ENCODE measurements around the gene DEFB124.
"Not testable (repeated sequence)": the region's sequence is repeated elsewhere in the genome, so short reads cannot be mapped to it uniquely, and the experiment has no call there.

Gene DEFB124

DNA sequence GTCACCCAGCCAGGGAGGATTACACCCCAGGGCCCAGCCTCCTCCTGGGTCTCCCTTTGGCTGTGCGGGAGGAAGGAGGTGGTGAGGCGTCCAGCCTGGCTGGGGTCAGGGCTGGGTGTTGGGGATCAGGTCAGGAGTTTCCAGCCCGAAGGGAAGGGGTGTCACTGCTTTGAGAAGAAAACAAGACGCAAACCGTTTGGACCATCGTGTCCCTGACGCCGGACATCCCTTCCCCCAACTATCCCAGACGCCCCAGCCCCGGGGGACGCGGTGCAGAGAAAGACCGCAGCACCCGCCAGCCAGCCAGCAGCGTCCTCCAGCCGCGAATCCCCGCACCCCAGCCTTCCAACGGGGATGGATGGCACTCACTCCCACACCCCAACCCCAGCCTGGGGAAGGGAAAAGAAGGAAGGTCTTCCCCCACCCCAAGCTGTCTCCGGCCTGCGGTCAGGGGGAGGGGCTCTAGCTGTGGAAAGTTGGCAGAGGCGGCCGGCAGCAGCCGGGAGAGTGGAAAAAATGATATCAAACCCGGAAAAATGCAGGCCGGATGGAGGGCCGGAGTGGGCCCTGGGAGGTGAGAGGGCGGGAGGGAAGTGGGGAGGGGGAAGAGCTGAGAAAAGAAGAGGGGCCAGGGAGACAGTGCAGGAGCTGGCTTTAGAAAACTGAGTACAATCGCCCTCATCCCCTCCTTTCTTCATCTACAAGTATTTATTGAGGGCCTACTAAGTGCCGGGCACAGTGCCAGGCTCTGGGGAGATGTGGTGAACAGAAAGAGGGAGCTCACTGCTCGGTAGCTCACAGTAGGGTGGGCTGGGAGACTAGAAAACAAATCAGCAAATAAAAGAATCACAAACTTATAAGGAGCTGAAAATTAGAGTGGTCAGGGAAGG is 10.8 kb upstream of the DEFB124 start:
- no peak for DNase-seq

DNA sequence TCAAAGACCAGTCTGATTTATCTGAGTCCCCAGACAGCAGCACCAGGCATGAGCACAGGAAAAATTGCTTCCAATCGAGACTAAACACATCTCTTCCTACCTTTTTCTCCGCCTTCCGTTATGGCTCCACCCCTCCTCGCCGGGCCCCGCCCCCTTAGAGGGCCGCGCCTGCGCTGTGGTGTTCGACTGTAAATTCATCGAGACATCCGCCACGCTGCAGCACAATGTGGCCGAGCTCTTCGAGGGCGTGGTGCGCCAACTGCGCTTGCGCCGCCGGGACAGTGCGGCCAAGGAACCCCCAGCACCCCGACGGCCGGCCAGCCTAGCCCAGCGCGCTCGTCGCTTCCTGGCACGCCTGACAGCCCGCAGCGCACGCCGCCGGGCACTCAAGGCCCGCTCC is 9.1 kb upstream of the DEFB124 start:
- DNase-seq: no peak

DNA sequence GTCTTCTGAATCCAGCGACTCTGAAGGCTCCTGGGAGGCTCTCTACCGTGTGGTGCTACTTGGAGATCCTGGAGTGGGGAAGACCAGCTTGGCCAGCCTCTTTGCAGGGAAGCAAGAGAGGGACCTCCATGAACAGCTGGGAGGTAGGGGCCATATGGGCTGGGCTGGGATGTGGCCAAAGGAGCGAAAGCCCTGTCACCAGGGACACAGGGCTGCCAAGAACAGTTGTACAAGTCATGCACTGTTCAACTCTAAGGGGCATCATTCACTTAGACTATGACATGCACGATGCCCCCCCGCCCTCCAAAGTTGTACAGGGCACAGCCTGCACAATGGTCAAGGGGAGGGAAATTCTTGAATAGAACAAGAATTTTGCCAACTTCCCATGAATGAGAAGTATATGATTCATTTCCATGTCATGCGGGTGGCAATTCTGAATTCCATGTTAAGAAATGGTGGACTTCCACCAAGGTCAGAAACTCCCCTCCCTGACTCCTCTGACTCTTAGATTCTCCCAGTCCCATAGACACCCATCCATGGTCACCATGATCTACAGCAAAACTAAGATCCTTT is 1.8 kb upstream of the DEFB124 start:
- DNase-seq: no peak

DNA sequence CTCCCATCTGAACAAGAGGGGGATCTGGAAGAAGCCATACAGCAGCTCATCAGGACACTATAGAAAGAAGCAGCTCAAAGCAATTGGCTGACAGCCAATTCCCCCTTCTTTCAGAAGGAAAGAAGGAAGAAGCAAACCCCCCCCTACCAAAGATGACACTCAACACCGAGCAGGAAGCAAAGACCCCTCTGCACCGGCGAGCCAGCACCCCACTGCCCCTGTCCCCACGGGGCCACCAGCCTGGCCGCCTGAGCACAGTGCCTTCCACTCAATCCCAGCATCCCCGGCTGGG is 1.3 kb upstream of the DEFB124 start:
- no peak for DNase-seq

DNA sequence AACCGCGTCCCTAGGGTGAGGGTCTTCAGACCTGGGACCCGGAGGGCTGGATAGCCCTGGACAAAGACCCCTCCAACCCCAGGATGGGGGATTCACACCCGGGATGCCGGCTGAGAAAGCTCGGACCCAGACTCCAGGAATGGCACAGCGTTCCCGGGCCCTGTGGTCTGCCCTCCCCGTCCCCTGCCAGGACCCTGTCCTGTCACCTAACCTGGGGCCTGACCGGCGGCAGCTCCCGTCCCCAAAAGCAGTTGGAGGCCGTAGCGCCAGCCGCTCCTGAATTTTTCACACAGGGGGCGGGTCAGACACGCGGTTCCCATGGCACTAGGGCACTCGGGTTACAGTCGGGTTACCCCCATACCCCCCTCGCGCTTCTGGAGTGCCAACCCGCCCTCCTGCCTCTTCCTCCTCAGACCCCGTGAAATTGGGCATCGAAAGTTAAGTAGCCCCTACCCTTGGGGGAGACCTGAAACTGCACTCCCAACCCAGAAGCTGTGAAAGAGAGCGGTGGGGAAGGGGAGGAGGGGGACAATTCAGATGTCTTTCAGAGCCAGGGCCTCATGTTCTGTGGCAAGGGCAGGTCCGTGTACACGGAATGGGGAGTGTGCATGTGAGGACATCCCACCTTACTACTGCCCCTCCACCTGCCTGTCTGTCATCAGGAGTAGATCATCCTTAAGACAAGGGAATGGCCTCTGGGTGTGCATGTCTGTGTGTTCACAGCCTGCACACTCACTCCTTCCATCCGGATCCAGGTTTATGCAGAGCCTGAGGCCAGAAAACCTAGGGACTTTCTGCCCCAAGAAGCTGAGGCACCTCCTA is 756 bp upstream of the DEFB124 start:
- DNase-seq: no peak

DNA sequence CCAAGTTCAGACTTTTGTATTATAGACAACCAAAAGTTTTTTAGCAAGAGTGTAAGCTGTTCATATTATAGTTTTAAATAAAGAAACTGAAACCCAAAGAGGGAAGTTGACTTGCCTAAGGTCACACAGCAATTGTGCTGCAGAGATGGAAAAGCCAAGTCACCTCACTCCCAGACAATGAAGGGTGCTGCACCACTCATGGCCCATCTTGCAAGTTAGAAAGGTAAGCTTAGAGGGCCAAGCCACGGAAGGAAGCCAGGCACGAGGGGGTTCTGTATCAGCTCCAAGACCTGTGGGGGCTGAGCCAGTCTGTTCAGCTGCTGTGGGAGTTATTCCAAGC is 860 bp downstream of the DEFB124 start:
- no peak for DNase-seq

DNA sequence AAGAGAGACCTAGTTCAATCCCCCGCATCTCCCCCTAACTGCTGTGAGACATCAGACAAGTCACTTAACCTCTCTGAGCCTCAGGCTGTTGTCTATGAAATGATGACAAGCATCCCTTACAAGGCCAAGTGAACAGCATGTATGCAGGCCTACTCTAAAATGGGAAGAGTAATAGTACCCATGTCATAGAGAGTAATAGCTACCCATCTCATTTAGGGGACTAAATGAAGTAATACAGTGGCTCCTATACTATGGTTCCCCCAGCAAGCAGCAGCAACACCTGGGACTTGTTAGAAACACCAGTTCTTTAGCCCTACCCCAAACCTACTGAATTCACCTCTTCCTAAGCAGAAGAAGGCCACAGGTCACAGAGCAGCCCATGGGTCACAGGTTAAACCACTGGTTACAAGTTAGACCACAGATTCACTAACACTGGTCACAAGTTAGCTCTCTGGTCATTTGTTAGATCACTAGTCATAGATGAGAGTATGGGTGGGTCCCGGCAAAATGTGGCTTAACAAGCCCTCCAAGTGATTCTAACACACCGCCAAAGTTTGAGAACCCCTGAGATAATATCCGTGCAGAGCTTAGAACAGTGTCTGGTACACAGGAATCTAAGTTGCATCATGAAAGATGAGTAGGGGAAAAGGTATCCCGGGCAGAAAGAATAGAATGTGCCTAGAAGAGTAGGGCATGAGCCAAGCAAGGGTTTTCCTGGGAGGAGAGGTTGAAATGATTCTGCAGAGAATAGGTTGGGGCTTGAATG is 1.4 kb downstream of the DEFB124 start:
- no peak for DNase-seq

DNA sequence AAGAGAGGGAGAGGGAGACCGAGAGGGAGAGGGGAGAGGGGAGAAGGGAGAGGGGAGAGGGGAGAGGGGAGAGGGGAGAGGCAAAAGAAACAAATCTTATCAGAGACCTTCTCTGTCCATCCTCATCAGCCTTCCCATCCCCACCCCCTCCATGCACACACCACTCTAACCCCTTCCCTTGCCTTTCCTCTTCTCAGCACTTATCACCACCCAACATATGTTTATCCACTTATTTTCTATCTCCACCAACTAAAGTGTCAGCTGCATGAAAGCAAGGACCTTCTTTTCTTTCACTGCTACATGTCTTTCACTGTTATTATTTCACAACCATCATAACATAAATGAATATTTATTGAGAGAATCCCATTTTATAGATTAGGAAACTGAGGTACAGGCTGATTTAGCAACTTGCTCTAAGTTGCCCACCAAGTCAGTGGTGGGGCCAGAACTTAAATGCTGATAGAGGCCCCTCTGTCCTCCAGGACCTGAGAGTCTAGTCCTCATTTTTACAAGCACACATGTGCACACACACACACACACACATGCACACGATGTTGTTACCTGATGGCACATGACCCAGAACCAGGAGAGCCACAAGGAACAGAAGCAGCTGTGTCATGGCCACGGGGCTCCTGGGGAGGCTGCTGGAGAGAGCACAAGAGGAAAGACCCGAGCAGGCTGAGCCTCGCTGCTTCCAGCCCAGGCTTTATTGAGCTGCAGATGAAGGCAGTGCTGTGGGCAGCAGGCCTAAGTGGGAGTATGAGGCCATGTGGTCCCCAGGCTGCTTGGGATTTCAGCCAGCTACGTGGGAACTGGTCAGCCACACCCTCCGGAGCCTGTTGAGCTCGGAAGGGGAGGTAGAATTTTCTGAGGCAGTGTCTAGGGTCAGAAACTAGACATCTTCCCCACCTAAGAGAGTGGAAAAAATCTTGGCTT is 2.3 kb downstream of the DEFB124 start:
- no peak for DNase-seq

DNA sequence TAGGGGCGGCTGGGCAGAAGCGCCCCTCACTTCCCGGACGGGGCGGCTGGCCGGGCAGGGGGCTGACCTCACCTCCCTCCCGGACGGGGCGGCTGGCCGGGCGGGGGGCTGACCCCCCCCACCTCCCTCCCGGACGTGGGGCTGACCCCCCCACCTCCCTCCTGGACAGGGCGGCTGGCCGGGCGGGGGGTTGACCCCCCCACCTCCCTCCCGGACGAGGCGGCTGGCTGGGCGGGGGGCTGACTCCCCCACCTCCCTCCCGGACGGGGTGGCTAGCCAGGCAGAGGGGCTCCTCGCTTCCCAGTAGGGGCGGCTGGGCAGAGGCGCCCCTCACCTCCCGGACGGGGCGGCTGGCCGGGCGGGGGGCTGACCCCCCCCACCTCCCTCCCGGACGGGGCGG is 4.0 kb downstream of the DEFB124 start:
- not testable (repeated sequence) for DNase-seq

DNA sequence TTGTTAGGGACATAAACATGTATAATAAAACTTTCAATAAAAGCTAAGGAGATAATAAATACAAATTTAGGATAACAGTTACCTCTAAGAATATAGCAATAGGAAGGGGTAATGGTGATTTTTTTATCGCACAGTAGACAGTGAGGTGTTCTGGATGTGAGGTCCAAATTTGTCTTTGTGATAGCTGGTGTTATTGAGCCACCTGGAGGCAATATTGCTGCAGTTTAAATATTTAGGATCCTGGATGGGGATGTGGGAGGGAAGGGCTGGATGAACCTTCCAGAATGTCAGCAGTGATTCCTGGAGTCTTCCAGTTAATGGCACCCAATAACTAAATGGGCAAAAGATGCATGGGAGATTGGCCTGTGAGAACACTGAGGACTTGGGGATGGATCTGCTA is 20.6 kb downstream of the DEFB124 start:
- no peak for DNase-seq

DNA sequence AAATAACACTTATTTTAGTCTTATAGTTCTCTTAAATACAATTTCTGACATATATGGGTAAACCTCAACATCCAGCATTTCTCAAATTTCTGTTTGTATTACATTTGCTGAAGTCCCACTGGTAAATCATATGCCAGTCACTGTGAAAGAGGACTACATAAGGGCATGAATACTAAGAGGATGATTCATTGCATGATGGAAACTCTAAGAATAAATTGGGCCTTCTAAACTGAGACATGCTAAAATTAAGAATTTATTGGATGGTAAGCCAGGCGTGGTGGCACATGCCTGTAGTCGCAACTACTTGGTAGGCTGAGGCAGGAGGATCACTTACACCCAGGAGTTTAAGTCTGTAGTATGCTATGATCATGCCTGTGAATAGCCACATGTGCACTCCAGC is 22.4 kb downstream of the DEFB124 start:
- no peak for DNase-seq

DNA sequence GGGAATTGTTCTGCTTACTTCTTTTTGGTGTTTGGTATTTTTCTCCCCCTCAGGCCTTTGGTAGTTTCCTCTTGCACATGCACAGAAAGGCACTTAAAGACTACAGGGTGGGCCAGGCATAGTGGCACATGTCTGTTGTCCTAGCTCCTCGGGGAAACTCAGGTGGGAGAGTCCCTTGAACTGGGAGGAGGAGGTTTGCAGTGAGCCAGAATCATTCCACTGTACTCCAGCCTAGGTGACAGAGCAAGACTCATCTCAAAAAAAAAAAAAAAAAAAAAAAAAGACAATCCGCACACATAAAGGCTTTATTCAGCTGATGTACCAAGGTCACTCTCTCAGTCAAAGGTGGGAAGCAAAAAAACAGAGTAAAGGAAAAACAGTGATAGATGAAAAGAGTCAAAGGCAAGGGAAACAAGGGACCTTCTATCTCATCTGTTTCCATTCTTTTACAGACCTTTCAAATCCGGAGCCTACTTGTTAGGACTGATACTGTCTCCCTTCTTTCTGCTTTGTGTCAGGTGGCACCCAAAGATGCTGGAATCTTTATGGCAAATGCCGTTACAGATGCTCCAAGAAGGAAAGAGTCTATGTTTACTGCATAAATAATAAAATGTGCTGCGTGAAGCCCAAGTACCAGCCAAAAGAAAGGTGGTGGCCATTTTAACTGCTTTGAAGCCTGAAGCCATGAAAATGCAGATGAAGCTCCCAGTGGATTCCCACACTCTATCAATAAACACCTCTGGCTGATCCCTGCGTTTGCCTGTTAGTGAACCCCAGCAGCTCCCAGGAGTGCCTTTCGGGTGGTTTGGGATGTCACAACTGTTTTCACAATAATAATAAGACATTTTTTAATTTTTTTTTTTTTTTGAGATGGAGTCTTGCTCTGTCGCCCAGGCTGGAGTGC is 25.2 kb downstream of the DEFB124 start:
- DNase-seq: no peak

DNA sequence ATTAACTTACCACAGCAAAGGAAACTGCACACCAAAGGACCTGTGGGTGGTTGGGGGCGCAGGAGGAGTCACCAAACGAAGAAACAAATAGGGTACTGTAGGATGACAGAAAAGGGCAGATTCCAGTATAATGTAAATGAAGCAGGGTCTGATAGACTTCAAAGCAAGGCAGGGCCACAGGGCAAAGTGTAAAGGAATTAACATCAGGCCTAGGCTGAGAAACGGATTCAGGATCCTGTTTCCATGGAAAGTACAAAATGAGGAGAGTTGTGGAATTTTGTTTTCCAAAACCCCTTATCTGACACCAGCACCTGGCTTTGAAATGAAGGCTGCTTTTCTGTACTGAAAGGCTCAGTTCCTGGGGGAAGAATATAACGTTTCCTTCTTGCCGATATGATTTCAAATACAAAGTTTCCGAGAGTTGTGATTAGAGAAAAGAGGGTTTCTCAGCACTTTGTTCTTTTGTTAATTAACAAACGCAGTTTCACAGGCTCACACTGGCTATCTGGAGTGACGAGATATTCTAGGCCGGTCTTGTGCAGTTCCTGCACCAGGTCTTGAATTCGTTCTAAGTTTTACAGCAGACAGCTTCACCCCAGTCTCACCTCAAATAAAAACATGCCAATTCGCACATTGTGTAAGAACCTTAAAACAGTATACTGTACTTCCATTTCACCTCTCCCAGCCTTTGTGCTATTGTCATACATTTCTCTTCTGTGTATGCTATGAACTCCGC is 28.7 kb downstream of the DEFB124 start:
- DNase-seq: no peak

DNA sequence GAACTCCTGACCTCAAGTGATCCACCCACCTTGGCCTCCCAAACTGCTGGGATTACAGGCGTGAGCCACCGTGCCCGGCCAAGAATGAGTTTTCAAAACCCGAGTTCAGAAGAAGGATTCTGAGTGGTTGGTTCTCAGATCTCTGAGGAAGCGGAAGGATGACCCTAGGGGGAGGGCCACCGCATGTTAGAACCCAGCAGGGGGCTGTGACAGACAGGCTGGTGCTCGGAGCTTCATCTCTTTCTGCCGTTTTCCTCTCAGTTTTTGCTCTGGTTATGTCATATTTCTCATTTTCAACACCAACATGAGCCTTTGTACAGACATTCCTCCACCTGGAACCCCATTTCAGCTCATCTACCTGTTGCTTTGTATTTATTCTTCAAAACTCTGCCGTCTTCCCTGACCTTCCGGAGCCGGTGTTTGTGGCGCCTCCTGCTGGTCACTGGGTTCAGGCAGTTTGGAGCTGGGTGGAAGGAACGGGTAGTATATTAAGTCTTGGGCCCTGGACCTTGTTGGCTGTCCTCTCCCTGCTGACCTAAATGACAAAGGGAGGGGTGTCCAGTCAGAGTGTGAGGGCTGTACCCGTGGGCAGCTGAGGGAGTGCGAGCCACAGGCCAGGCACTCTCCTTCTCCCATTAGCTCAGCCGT is 34.8 kb downstream of the DEFB124 start, which contains the start of gene DEFB123:
Gene DEFB123 (plus strand): TSS at position 621 of the 648 bp plus-strand sequence. CDS start 67 bp downstream, outside the sequence.
- no peak for DNase-seq

DNA sequence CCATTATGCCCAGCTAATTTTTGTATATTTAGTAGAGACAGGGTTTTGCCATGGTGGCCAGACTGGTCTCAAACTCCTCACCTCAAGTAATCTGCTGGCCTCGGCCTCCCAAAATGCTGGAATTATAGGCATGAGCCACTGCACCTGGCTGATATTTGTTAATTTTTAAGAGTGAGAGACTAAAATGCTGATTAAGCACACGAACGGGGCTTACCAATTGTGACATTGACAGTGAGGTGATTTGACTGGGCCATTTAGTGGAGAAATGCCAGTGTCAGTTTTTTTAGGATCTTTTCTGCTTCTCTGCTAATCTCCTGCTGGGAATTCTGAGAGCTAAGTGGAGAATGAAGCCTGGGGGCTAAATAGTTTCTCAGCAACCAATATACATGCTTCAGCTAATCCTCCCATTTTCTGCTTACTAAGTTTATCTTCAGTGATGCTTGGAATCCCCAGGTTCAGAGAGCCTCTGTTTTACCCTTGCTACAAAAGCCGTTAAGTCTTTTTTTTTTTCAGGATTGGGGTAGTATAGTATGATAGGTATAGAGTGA is 44.3 kb downstream of the DEFB124 start:
- no peak for DNase-seq

DNA sequence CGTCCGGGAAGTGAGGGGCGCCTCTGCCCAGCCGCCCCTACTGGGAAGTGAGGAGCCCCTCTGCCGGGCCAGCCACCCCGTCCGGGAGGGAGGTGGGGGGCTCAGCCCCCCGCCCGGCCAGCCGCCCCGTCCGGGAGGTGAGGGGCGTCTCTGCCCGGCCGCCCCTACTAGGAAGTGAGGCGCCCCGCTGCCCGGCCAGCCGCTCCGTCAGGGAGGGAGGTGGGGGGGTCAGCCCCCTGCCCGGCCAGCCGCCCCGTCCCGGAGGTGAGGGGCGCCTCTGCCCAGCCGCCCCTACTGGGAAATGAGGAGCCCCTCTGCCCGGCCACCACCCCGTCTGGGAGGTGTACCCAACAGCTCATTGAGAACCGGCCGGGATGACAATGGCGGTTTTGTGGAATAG is 47.4 kb downstream of the DEFB124 start:
- DNase-seq: not testable (repeated sequence)

DNA sequence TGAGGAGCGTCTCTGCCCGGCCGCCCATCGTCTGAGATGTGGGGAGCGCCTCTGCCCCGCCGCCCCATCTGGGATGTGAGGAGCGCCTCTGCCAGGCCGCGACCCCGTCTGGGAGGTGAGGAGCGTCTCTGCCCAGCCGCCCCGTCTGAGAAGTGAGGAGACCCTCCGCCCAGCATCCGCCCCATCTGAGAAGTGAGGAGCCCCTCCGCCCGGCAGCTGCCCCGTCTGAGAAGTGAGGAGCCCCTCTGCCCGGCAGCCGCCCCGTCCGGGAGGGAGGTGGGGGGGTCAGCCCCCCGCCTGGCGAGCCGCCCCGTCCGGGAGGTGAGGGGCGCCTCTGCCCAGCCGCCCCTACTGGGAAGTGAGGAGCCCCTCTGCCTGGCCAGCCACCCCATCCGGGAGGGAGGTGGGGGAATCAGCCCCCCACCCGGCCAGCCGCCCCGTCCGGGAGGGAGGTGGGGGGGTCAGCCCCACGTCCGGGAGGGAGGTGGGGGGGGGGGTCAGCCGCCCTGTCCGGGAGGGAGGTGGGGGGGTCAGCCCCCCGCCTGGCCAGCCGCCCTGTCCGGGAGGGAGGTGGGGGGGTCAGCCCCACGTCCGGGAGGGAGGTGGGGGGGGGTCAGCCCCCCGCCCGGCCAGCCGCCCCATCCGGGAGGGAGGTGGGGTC is 47.9 kb downstream of the DEFB124 start:
- DNase-seq: not testable (repeated sequence)

DNA sequence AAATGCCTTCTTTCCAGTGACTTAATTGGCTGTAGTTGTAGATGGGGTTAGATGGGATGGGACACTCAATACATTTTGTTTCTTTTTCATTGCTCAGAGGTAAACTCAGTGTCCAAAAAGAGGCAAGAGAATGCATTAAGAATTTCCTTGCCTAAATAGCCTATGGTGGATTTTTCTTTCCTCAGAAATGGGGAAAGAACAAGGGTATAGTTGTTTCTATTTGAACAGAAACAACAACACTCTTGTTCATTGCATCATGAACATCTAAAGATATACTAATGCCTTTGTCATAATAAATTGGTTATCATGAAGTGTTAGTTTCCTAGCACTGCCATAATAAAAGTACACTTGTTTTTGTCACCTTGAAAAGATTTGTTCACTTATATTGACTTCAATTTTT is 49.1 kb downstream of the DEFB124 start:
- DNase-seq: no peak

DNA sequence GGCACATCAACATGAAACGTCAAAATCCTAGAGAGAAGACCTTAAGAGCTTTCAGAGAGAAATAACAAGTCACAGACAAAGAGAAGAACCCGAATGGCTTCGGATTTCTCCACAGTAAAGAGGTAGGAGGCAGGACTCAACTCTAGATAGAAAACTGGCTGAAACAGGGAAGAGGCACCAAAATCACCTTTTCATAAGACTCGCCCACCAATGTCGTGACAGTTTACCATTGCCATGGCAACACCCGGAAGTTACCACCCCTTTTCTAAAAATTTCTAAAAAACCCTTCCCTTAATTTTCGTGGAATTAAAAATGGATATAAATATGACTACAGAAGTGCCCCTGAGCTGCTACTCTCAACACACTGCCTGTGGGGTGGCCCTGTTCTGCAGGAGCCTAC is 56.6 kb downstream of the DEFB124 start:
- DNase-seq: no peak

All from NCI-H345 (cell line).